ENCODE results near the gene MICALL2.

MICALL2 gene

GRCh38 chr7:1421946-1422345 lies 37.3 kb downstream of the MICALL2 start:
- TF ChIP-seq CTCF (IDR thresholded peaks at IDR 0.05; ENCODE audit: low read depth, low read length, missing control alignments): no peak
- DNase-seq (ENCODE audit: low read depth): no peak
- in situ Hi-C loops (cut with HindIII; ENCODE audit: low sequenced_read_pairs): no loop called here
- H3K4me3 ChIP-seq (ENCODE audit: low read depth, low read length): no peak overlapping the region

GRCh38 chr7:1421020-1421790 lies 38.1 kb downstream of the MICALL2 start:
- H3K4me3 ChIP-seq (ENCODE audit: low read depth, low read length): no peak overlapping the region
- in situ Hi-C loops (cut with HindIII; ENCODE audit: low sequenced_read_pairs): no loop called here
- DNase-seq (ENCODE audit: low read depth): no peak
- no peak for TF ChIP-seq CTCF (IDR thresholded peaks at IDR 0.05; ENCODE audit: low read depth, low read length, missing control alignments)

- no peak for DNase-seq (ENCODE audit: low read depth)
- in situ Hi-C loops (cut with HindIII; ENCODE audit: low sequenced_read_pairs): no loop called here
- no peak overlapping the region for H3K4me3 ChIP-seq (ENCODE audit: low read depth, low read length)
- no peak for TF ChIP-seq CTCF (IDR thresholded peaks at IDR 0.05; ENCODE audit: low read depth, low read length, missing control alignments)
Observed at GRCh38 chr7:1419688-1420087, 39.6 kb downstream of the MICALL2 start.

GRCh38 chr7:1419310-1419634 lies 40.0 kb downstream of the MICALL2 start:
- TF ChIP-seq CTCF (IDR thresholded peaks at IDR 0.05; ENCODE audit: low read depth, low read length, missing control alignments): no peak
- in situ Hi-C loops (cut with HindIII; ENCODE audit: low sequenced_read_pairs): no loop called here
- no peak for DNase-seq (ENCODE audit: low read depth)
- H3K4me3 ChIP-seq (ENCODE audit: low read depth, low read length): no peak overlapping the region

- in situ Hi-C loops (cut with HindIII; ENCODE audit: low sequenced_read_pairs): no loop called here
- TF ChIP-seq CTCF (IDR thresholded peaks at IDR 0.05; ENCODE audit: low read depth, low read length, missing control alignments): no peak
- H3K4me3 ChIP-seq (ENCODE audit: low read depth, low read length): no peak overlapping the region
- no peak for DNase-seq (ENCODE audit: low read depth)
Observed at GRCh38 chr7:1418505-1419309, 40.6 kb downstream of the MICALL2 start.

GRCh38 chr7:1415389-1415990 lies 43.8 kb downstream of the MICALL2 start:
- in situ Hi-C loops (cut with HindIII; ENCODE audit: low sequenced_read_pairs): no loop called here
- DNase-seq (ENCODE audit: low read depth): no peak
- no peak for TF ChIP-seq CTCF (IDR thresholded peaks at IDR 0.05; ENCODE audit: low read depth, low read length, missing control alignments)
- H3K4me3 ChIP-seq (ENCODE audit: low read depth, low read length): no peak overlapping the region

Measured in astrocyte of the cerebellum (primary cell).